Myocyte (in vitro differentiated cells): ENCODE data around the gene PNPLA2. TPM values are rescaled to one million over a fixed set of nuclear protein-coding genes. Genes with fewer than 3 reads are reported as not detected.
A peak's percentile ranks its signal among the peaks of the same experiment; 100 is the strongest.

ENCODE experiments used
- DNase-seq: peaks from one replicate; pipeline ENCODE4 v3.0.0-alpha.2; 2012; ENCODE audit warnings: low read depth
- total RNA-seq: library from RNA; depleted of rRNA; stranded (reverse); fragments of >200 nt; gene quantifications from 2 replicates; pipeline ENCODE4 v1.2.3, GENCODE V29; 2014

The PNPLA2 gene
- total RNA-seq, 1 donor from 2014 or later = 84.0 TPM

GRCh38 chr11:858053-858761 is 39.5 kb downstream of the PNPLA2 start:
- DNase-seq = no peak

GRCh38 chr11:858762-859339 is 40.1 kb downstream of the PNPLA2 start:
- no peak for DNase-seq

DNA sequence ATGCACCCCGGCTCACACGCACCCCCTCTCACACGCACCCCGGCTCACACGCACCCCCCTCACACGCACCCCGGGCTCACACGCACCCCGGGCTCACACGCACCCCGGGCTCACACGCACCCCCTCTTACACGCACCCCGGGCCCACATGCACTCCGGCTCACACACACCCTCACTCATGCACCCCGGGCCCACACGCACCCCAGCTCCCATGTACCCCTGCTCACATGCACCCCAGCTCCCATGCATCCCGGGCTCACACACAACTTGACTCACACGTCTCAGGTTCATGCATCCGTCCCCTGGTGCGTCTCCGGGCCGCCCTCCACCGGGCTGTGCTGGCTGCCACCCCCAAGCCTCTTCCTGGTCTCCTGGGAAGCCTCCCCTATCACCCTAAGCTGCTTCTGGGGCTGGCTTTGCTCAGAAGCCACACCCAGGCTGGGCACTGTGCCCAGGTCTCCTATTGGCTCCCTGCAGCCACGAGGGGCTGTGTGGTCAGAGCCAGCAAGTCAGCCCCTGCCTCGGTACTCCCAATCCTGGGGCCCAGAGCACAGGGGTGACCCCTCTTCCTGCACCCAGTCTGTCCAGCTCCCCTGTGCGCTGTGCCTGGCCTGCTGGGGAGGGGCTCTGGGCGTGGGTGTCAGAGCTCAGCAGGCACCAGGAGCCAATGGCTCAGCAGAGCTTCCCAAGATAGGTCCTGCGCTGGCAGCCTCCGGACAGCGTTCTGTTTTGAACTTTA is 40.8 kb downstream of the PNPLA2 start:
- peak; percentile 64 for DNase-seq

GRCh38 chr11:860234-861104 is 41.8 kb downstream of the PNPLA2 start:
- no peak for DNase-seq

DNA sequence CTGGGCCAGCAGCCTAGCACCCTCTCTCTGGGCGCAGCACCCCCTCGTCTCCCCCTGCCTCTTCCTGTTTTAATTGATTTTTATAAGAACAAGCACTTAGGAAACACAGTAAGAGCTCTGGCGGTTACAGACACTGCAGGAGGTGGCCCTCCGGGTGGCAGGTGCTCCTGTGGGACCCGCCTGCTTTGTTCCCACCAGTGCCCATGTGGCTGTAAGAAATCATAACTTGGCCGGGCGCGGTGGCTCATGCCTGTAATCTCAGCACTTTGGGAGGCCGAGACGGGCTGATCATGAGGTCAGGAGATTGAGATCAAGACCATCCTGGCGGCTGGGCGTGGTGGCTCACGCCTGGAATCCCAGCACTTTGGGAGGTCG is 42.4 kb downstream of the PNPLA2 start:
- DNase-seq = no peak

DNA sequence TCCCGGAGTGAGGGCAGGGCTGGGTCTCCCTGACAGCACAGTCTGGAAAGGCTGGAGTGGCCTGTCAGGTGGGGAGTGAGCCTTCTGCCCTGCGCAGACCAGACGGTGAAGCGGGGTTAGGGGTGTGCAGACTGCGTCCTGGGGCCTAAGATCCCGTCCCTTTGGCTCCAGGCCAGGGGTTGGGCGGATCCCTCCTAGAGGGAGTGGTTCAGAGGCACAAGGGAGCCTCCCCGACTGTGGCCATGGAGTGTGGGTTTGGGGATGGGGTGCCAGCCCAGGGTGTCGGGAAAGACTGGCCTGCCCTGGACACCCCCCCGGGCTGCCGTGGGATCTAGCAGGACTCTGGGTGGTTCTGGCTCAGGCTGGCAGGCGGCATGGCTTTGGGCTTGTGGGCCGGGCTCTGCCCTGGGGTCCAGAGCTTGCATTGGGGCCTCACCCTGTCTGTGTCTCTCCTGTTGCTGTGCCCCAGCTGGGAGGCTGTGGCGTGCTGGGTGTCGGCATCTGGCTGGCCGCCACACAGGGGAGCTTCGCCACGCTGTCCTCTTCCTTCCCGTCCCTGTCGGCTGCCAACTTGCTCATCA is 43.5 kb downstream of the PNPLA2 start:
- DNase-seq = peak; percentile 45

- DNase-seq = no peak
These were observed 43.9 kb downstream of the PNPLA2 start for GRCh38 chr11:862696-863022.

- DNase-seq = no peak
These were observed 44.6 kb downstream of the PNPLA2 start for GRCh38 chr11:863023-863909.

- no peak for DNase-seq
These were observed 45.5 kb downstream of the PNPLA2 start for GRCh38 chr11:863910-864827.

DNA sequence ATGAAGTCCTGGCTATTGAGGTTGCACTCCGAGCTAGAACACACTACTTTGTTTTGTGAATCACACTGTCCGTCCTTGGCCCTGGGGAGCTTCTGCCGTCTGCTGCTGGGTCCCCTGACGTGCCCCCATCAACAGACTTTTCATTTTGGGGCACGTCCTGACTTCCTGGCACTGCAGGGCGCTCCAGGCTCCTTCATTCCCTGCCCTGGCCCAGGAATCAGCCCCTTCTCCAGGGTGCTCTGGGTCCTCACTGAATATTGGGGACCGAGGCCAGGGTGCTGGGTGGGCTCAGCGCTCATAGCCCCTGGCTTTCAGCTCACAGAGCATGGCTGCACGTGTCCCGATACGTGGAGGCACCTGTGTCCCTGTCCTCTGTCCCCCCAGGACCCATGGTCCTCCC is 46.2 kb downstream of the PNPLA2 start:
- no peak for DNase-seq

- DNase-seq = no peak
These were observed 47.0 kb downstream of the PNPLA2 start for GRCh38 chr11:865462-866430.

- no peak for DNase-seq
These were observed 47.8 kb downstream of the PNPLA2 start for GRCh38 chr11:866481-866880.

GRCh38 chr11:867856-868358 is 49.2 kb downstream of the PNPLA2 start:
- no peak for DNase-seq

GRCh38 chr11:868394-868793 is 49.7 kb downstream of the PNPLA2 start:
- DNase-seq = no peak

DNA sequence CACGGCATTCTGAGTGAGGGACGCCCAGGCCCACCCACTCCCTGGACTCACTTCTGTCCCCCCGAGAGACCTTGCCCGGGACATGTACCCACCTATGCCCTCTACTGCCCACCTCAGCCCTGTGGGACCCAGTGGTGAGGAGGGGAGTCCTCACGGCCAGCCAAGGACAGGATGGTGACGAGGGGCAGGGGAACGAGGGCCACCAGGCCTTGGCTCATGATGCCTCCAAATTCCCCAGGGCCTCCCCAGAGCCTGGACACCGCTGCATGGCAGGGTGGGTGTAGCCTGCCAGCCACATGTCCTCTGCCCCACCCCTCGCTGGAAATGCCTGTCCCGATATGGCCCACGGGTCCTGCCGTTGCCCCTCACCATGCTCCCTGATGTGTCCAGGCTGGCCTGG is 50.1 kb downstream of the PNPLA2 start:
- DNase-seq = no peak

GRCh38 chr11:869399-870126 is 50.8 kb downstream of the PNPLA2 start:
- DNase-seq = no peak

- no peak for DNase-seq
These were observed 51.4 kb downstream of the PNPLA2 start for GRCh38 chr11:870127-870413.
